HG03520 (cell line): ENCODE data around the gene SH2D5.

Source experiments
- ATAC-seq: cut with Tn5 transposase; IDR thresholded peaks from one replicate; pipeline ENCODE4 v1.9.1; 2021; ENCODE audit warnings: mild to moderate bottlenecking, moderate library complexity; ENCODE audit not compliant: unreplicated experiment

Gene SH2D5

DNA sequence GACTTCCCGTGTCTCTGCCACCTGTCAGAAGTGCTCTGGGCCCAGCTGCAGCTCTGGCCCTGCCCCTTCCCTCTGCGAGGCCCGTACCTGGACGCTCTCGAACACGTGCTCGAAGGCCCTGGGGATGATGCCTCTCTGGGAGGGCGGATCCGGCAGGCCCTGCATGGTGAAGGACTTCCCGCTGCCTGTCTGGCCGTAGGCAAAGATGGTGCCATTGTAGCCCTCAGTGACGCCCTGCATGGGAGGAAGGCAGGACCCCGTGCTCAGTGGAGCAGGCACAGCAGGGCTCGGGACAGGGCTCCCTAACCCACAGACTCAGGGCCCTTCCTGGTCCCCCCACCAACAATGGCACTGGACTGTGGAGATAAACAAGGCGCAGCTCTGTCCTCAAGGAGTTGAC is 17.1 kb downstream of the SH2D5 start:
- no peak for ATAC-seq

GRCh38 chr1:20713440-20713839 is 19.1 kb downstream of the SH2D5 start:
- ATAC-seq = no peak

DNA sequence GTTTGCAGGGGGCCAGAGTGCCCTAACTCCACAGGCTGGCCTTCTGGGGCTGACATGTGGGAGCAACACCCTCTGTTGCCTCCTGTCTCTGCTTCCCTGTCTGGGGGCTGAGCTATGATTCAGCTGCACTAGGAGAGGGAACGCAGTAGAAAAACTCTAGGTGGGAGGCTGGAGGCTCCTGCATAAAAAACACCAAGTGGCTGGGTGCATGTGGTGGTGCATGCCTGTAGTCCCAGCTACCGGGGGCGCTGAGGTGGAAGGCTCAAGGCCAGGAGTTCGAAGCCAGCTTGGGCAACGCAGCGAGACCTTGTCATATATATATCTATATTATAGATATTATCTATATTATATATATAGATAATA is 20.3 kb downstream of the SH2D5 start:
- ATAC-seq = no peak

DNA sequence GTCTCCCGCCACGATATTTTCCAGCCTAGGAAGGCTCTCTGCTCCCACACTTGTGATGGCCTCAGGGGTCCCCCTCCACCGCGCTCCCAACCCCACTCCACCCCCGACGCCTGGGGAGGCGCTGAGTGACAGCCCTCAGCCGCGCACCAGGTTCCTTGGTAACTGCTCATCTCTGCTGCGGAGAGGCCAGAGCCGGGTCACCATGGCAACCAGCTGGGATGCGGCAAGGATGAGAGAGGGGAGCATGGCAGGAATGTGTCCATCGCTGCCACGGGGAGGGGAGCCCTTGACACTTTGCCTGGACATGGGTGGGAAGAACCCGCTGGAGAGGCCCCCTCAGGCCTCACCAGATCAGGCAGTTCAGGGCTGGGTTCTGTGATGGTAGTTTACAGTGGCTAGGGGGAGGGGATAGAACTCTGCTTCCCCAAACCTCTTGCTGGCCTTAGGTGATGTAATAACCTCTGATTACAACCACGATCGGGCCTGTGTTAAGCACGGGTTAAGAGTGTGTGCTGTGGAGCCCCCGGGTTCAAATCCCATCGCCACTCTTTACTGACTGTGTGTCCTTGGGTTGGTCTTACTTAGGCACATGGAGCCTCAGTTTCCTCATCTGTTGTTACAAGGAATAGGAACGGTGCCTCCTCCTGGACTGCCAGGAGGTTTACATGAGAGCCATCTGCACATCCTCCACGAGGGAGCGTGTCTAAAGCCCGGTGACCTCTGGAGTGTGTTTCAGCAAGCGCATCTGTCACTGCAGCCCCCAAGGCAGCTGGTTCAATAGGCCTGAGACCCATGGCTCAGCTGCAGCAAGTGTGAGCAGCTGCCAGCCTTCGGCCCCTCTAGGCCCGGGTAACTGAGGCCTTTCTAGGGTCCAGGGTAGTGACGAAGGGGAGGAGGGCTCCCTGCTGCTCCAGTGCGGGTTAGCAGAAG is 21.0 kb downstream of the SH2D5 start:
- ATAC-seq = no peak

- ATAC-seq = no peak
Measured at GRCh38 chr1:20710469-20711284, 21.8 kb downstream of the SH2D5 start.

DNA sequence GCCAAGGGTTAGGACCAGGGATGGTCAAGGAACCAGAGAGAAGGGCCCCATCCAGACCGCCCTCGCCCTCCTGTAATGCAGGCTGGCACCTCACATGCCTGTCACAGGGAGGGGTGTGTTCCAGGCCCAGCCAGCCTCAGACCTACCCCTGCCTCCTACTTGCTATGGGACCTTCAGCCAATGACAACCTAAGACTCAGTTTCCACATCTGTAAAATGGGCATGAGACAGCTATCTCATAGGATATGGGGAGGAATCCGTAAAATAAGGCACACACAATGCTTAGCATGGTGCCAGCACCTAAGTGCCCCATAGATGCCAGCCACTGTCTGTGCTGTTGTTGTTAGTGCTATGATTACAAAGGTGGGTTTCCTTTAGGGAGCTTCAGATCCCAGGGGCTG is 22.6 kb downstream of the SH2D5 start:
- no peak for ATAC-seq

DNA sequence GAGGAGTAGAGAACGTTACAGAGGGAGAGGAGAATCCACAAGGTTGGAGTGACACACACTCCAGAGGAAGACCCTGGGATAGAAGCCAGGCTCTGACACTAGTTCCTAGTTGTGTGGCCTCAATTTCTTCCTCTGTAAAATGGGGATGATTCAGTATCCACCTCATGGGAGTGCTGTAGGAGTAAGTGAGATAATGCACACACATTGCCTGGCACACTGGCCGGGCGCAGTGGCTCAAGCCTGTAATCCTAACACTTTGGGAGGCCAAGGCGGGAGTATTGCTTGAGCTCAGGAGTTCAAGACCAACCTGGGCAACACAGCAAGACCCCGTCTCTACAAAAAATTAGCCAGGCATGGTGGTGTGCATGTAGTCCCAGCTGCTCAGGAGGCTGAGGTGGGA is 23.6 kb downstream of the SH2D5 start:
- no peak for ATAC-seq

- ATAC-seq = no peak
Measured at GRCh38 chr1:20708057-20708456, 24.4 kb downstream of the SH2D5 start.

DNA sequence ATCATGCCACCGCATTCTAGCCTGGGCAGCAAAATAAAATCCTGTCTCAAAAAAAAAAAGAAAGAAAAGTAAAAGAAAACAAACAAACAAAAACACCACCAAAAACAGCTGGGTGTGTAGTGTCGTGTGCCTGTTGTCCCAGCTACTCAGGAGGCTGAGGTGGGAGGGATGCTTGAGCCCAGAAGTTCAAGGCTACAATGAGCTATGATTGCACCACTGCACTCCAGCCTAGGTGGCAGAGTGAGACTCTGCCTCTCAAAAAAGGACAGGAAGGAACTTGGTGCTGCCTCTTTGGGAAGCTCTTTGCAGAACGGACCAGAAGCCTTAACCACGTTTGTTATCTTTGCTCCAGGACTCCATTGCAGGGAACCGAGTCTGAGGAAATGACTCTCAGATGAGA is 25.7 kb downstream of the SH2D5 start:
- no peak for ATAC-seq

DNA sequence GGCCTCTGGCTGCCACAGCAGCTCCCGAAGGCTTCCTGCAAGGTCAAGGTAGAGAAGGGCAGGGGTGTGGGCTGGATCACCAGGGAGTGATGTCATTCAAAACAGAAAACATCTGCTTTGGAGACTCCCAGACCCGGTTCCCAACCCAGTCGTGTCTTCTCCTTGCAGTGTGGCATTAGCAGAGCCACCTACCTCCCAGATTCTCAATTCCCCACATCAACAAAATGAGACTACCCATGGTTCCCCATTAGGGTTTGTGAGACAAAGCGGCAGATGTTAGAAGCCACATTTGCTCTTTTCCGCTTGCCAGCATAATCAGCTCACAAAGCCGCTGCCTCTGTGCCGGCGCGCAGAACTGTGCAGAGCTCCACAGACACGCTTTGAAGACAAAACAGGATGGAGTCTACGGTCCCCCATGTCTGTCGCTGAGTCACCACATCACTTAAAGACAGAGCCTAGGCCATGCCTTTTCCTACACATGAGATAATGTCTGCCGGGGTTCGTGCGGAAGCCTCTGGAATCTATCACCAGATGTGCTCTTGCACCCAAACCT is 27.2 kb downstream of the SH2D5 start:
- no peak for ATAC-seq

DNA sequence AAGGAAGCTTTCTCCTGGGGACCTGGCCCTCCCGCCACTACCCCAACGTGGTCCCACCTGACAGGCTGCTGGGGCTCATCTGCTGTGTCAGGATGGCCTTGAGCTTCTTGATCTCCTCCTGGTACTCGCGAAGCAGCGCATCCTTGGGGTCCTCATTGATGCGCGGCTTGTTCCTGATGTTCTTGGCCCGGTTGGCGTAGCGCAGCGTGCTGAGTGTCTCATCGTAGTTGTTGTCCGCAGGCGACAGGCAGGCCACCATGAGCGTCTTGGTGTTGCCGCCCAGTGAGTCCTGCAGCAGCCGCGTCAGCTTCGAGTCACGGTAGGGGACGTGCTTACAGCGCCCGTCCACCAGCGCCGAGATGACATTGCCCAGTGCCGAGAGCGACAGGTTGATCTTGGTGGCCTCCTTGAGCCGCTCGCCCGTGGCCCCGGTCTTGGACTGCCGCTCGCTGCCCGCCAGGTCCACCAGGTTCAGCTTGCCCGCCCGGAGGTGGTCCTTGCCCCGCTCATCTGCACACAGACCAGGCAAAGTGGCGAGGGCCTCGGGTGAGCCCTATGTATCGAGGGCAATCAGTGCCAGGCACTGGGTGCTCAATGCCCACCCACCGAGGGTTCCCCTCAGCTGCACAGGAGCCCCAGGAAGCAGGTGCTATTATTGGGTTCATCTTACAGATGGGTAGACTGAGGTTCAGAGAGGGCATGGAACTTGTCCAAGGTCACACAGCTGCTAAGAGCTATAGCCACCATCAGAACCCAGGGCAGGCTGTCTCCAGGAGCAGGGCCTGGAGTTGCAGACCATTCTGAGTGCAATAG is 27.9 kb downstream of the SH2D5 start:
- ATAC-seq = no peak

- ATAC-seq = no peak
Measured at GRCh38 chr1:20703124-20703756, 29.3 kb downstream of the SH2D5 start.

- no peak for ATAC-seq
Measured at GRCh38 chr1:20702416-20702815, 30.1 kb downstream of the SH2D5 start.

DNA sequence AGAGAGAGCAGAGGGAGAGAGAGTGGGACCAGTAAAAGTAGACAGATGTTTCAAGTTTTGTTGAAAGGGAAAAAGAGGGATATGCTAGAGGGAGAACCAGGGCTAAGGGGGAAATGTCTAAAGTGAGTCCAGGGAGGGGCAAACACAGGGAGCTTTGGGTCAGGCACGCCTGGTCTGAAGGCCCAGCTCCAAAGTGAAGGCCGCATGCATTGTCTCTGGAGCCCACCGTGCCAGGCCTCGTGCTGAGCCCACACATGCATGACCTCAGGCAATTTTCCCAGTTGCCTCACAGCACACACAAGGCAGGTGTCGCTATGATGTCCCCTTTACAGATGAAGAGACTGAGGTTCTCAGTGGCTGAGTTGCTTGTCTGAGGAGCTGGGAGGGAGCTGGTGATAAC is 30.7 kb downstream of the SH2D5 start:
- ATAC-seq = no peak

DNA sequence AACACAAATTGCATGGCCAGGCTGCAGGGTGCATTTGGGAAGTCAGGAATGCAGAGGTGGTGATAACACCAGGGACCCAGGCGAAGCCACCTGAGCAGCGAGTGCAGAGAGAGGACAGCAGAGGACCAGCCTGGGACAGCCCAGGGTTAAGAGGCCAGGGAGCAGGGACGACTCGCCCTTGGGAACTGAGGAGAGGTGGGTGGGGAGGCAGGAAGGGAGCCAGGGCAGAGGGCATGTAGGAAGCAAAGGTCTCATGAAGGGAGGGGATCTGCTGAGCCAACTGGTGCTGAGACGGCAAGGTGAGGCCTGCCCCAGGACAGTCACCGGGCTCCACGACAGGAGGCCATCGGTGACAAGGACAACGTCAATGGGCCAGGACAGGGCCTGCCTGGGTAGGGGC is 31.1 kb downstream of the SH2D5 start:
- ATAC-seq = no peak

DNA sequence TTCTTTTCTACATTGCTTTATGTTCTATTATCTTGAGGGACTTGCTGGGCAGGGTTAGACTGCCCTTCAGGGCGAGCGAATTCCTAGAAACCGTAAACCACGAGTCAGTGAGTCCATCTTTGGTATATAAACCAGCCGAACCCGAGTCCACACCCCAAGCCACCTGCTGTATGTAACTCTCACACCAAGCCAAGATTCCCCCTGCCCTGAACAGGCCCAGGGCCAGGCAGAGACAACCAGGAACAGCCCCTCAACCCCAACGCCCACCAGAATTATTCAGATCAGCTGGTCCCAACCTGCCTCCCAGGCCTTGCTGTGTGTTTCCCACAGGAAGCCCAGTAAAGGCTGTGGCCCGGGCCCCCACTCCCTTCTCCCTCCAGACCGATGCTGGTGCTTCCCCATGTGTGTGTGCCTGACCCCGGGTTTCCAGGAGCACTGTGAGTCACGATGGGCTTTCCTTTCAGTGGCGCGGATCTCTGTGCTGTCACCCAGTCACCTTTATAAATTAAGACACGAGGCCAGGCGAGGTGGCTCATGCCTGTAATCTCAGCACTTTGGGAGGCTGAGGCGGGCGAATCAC is 31.8 kb downstream of the SH2D5 start:
- ATAC-seq = no peak

- no peak for ATAC-seq
Measured at GRCh38 chr1:20699558-20699957, 32.9 kb downstream of the SH2D5 start.

- no peak for ATAC-seq
Measured at GRCh38 chr1:20698195-20698910, 34.1 kb downstream of the SH2D5 start.

GRCh38 chr1:20697563-20697962 is 34.9 kb downstream of the SH2D5 start:
- no peak for ATAC-seq
